ENCODE data around the gene ASAH2B.

DNA sequence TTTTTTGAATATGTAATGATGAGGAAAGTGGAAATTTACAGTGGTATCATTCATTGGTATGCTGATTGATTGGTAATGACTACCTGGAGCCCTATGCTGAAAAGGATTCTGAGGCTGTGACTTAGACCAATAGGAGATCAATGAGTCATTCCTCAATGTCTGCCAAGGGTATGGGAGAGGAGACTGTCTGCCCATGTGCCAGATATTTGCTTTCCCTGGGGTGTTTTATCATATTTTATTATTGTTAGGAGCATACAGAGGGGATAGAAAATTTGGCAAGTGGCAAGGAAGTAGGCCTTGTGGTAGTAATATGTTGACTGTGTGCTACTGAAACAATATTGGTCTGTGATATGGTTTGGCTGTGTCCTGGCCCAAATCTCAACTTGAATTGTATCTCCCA is 54.8 kb downstream of the ASAH2B start:
- TF ChIP-seq CTCF (optimal IDR thresholded peaks at IDR 0.05 in 1 of 3, IDR thresholded peaks at IDR 0.05 in 1 of 3, conservative IDR thresholded peaks at IDR 0.05 in 1 of 3; ENCODE audit: extremely low read depth in 1 of 3, insufficient read depth in 2 of 3, low read length in 3 of 3) (no peak), EZH2 (IDR thresholded peaks at IDR 0.05; ENCODE audit: low read length) (no peak)

Data from keratinocyte (primary cell).